Measurements from ENCODE around the gene KAT6B.
A peak's percentile ranks its signal among the peaks of the same experiment; 100 is the strongest.

KAT6B gene

GRCh38 chr10:75033399-75034130 lies 207.2 kb downstream of the KAT6B start:
- Histone ChIP-seq H3K27me3 (ENCODE audit: control insufficient read depth, insufficient read depth, low read length) (no peaks in the 10 kb centered on the region), H3K4me1 (ENCODE audit: control insufficient read depth, insufficient read depth, low read length) (no peaks in the 10 kb centered on the region), H3K27ac (ENCODE audit: low read length) (no peak overlapping the region), H3K4me3 (ENCODE audit: low read length) (no peak overlapping the region), H3K9me3 (ENCODE audit: control insufficient read depth, insufficient read depth, low read length) (no peaks in the 10 kb centered on the region), H3K36me3 (ENCODE audit: control insufficient read depth, insufficient read depth, low read length) (peaks cover 13% of the 10 kb centered on the region)
- WGBS (ENCODE audit: insufficient coverage, insufficient read length) = no CpG with 5 or more reads among the region's 15 CpGs
- DNase-seq (ENCODE audit: low read depth, low spot score) = no peak

- Histone ChIP-seq H3K4me3 (ENCODE audit: low read length) (no peak overlapping the region), H3K9me3 (ENCODE audit: control insufficient read depth, insufficient read depth, low read length) (no peaks in the 10 kb centered on the region), H3K27me3 (ENCODE audit: control insufficient read depth, insufficient read depth, low read length) (no peaks in the 10 kb centered on the region), H3K27ac (ENCODE audit: low read length) (no peak overlapping the region), H3K36me3 (ENCODE audit: control insufficient read depth, insufficient read depth, low read length) (peaks cover 13% of the 10 kb centered on the region), H3K4me1 (ENCODE audit: control insufficient read depth, insufficient read depth, low read length) (no peaks in the 10 kb centered on the region)
- WGBS (ENCODE audit: insufficient coverage, insufficient read length) = no CpG with 5 or more reads among the region's 5 CpGs
- no peak for DNase-seq (ENCODE audit: low read depth, low spot score)
These were observed 207.7 kb downstream of the KAT6B start for GRCh38 chr10:75034131-75034512.

- H3K27me3 ChIP-seq (ENCODE audit: control insufficient read depth, insufficient read depth, low read length) = no peaks in the 10 kb centered on the region
- no peak overlapping the region for H3K4me3 ChIP-seq (ENCODE audit: low read length)
- no peaks in the 10 kb centered on the region for H3K4me1 ChIP-seq (ENCODE audit: control insufficient read depth, insufficient read depth, low read length)
- WGBS (ENCODE audit: insufficient coverage, insufficient read length) = no CpG with 5 or more reads among the region's 14 CpGs
- no peak overlapping the region for H3K27ac ChIP-seq (ENCODE audit: low read length)
- H3K36me3 ChIP-seq (ENCODE audit: control insufficient read depth, insufficient read depth, low read length) = peaks cover 8% of the 10 kb centered on the region
- DNase-seq (ENCODE audit: low read depth, low spot score) = no peak
- no peaks in the 10 kb centered on the region for H3K9me3 ChIP-seq (ENCODE audit: control insufficient read depth, insufficient read depth, low read length)
These were observed 208.4 kb downstream of the KAT6B start for GRCh38 chr10:75034714-75035258.

GRCh38 chr10:75035975-75036708 lies 209.7 kb downstream of the KAT6B start:
- H3K36me3 ChIP-seq (ENCODE audit: control insufficient read depth, insufficient read depth, low read length) = no peaks in the 10 kb centered on the region
- no CpG with 5 or more reads among the region's 10 CpGs for WGBS (ENCODE audit: insufficient coverage, insufficient read length)
- H3K9me3 ChIP-seq (ENCODE audit: control insufficient read depth, insufficient read depth, low read length) = no peaks in the 10 kb centered on the region
- H3K27ac ChIP-seq (ENCODE audit: low read length) = no peak overlapping the region
- H3K27me3 ChIP-seq (ENCODE audit: control insufficient read depth, insufficient read depth, low read length) = no peaks in the 10 kb centered on the region
- no peak for DNase-seq (ENCODE audit: low read depth, low spot score)
- H3K4me1 ChIP-seq (ENCODE audit: control insufficient read depth, insufficient read depth, low read length) = no peaks in the 10 kb centered on the region
- H3K4me3 ChIP-seq (ENCODE audit: low read length) = no peak overlapping the region

- Histone ChIP-seq H3K27ac (ENCODE audit: low read length) (no peak overlapping the region), H3K36me3 (ENCODE audit: control insufficient read depth, insufficient read depth, low read length) (no peaks in the 10 kb centered on the region), H3K9me3 (ENCODE audit: control insufficient read depth, insufficient read depth, low read length) (no peaks in the 10 kb centered on the region), H3K4me1 (ENCODE audit: control insufficient read depth, insufficient read depth, low read length) (no peaks in the 10 kb centered on the region), H3K27me3 (ENCODE audit: control insufficient read depth, insufficient read depth, low read length) (no peaks in the 10 kb centered on the region), H3K4me3 (ENCODE audit: low read length) (no peak overlapping the region)
- DNase-seq (ENCODE audit: low read depth, low spot score) = no peak
- WGBS (ENCODE audit: insufficient coverage, insufficient read length) = 100% methylated on average over 1 of the region's 32 CpGs
These were observed 211.1 kb downstream of the KAT6B start for GRCh38 chr10:75037171-75038153.

GRCh38 chr10:75038335-75038734 lies 211.9 kb downstream of the KAT6B start:
- no CpG with 5 or more reads among the region's 7 CpGs for WGBS (ENCODE audit: insufficient coverage, insufficient read length)
- H3K27ac ChIP-seq (ENCODE audit: low read length) = no peak overlapping the region
- H3K4me3 ChIP-seq (ENCODE audit: low read length) = no peak overlapping the region
- no peaks in the 10 kb centered on the region for H3K9me3 ChIP-seq (ENCODE audit: control insufficient read depth, insufficient read depth, low read length)
- H3K27me3 ChIP-seq (ENCODE audit: control insufficient read depth, insufficient read depth, low read length) = no peaks in the 10 kb centered on the region
- no peaks in the 10 kb centered on the region for H3K36me3 ChIP-seq (ENCODE audit: control insufficient read depth, insufficient read depth, low read length)
- no peak for DNase-seq (ENCODE audit: low read depth, low spot score)
- no peaks in the 10 kb centered on the region for H3K4me1 ChIP-seq (ENCODE audit: control insufficient read depth, insufficient read depth, low read length)

- H3K9me3 ChIP-seq (ENCODE audit: control insufficient read depth, insufficient read depth, low read length) = no peaks in the 10 kb centered on the region
- no peak overlapping the region for H3K4me3 ChIP-seq (ENCODE audit: low read length)
- H3K36me3 ChIP-seq (ENCODE audit: control insufficient read depth, insufficient read depth, low read length) = no peaks in the 10 kb centered on the region
- no peak for DNase-seq (ENCODE audit: low read depth, low spot score)
- no CpG with 5 or more reads among the region's 9 CpGs for WGBS (ENCODE audit: insufficient coverage, insufficient read length)
- no peak overlapping the region for H3K27ac ChIP-seq (ENCODE audit: low read length)
- H3K4me1 ChIP-seq (ENCODE audit: control insufficient read depth, insufficient read depth, low read length) = peaks cover 1% of the 10 kb centered on the region; the same call in 1 of the 2 replicates
- no peaks in the 10 kb centered on the region; the same call in 1 of the 2 replicates for H3K27me3 ChIP-seq (ENCODE audit: control insufficient read depth, insufficient read depth, low read length)
These were observed 214.2 kb downstream of the KAT6B start for GRCh38 chr10:75040576-75040975.

GRCh38 chr10:75042292-75042974 lies 216.0 kb downstream of the KAT6B start:
- no peaks in the 10 kb centered on the region; the same call in 1 of the 2 replicates for H3K27me3 ChIP-seq (ENCODE audit: control insufficient read depth, insufficient read depth, low read length)
- peaks cover 1% of the 10 kb centered on the region; the same call in 1 of the 2 replicates for H3K4me1 ChIP-seq (ENCODE audit: control insufficient read depth, insufficient read depth, low read length)
- no peaks in the 10 kb centered on the region for H3K9me3 ChIP-seq (ENCODE audit: control insufficient read depth, insufficient read depth, low read length)
- DNase-seq (ENCODE audit: low read depth, low spot score) = no peak
- no CpG with 5 or more reads among the region's 1 CpG for WGBS (ENCODE audit: insufficient coverage, insufficient read length)
- no peaks in the 10 kb centered on the region for H3K36me3 ChIP-seq (ENCODE audit: control insufficient read depth, insufficient read depth, low read length)
- no peak overlapping the region for H3K27ac ChIP-seq (ENCODE audit: low read length)
- no peak overlapping the region for H3K4me3 ChIP-seq (ENCODE audit: low read length)

- H3K4me3 ChIP-seq (ENCODE audit: low read length) = peak overlapping the region; percentile 36; the same call in 1 of the 2 replicates
- no peak for DNase-seq (ENCODE audit: low read depth, low spot score)
These were observed 217.1 kb downstream of the KAT6B start for GRCh38 chr10:75043256-75044131.

More at GRCh38 chr10:75043256-75044131, 217.1 kb downstream of the KAT6B start:
- H3K27ac ChIP-seq (ENCODE audit: low read length) = no peak overlapping the region
- H3K4me1 ChIP-seq (ENCODE audit: control insufficient read depth, insufficient read depth, low read length) = peaks cover 1% of the 10 kb centered on the region; the same call in 1 of the 2 replicates
- no peaks in the 10 kb centered on the region; the same call in 1 of the 2 replicates for H3K27me3 ChIP-seq (ENCODE audit: control insufficient read depth, insufficient read depth, low read length)
- WGBS (ENCODE audit: insufficient coverage, insufficient read length) = no CpG with 5 or more reads among the region's 68 CpGs
- no peaks in the 10 kb centered on the region for H3K9me3 ChIP-seq (ENCODE audit: control insufficient read depth, insufficient read depth, low read length)
- H3K36me3 ChIP-seq (ENCODE audit: control insufficient read depth, insufficient read depth, low read length) = no peaks in the 10 kb centered on the region

All from iPS DF 6.9 (cell line).